Endothelial cell of umbilical vein (primary cell): ENCODE data around the gene ERCC4. TPM values are rescaled to one million over a fixed set of nuclear protein-coding genes. Genes with fewer than 3 reads are reported as not detected.

Source experiments
- BruUV-seq: library from RNA; stranded (reverse); fragments of 400-500 nt; replicated peaks from 2 replicates; lab custom pipeline; 2021; lab: Mats Ljungman, UMichigan
- CTCF ChIA-PET: fragments of 300-600, 350-600 bp; sonication (Branson Sonifier 250); formaldehyde crosslinking; loops from one replicate; lab custom pipeline; 2021; ENCODE audit warnings: antibody characterized with exemption, inconsistent platforms; lab: Charles Lee
- POLR2A ChIA-PET: fragments of 300-600, 350-600 bp; sonication (Branson Sonifier 250); formaldehyde crosslinking; loops from one replicate; lab custom pipeline; 2021; ENCODE audit warnings: antibody characterized with exemption, inconsistent platforms; lab: Charles Lee
- DNase-seq: peaks from one replicate; pipeline ENCODE4 v3.0.0-alpha.2; 2011; ENCODE audit warnings: low read depth, low spot score
- FAIRE-seq: peaks from 2 replicates; lab custom pipeline; 2011; peaks lifted over from hg19 to GRCh38; lab: Jason Lieb, UNC
- H2AFZ ChIP-seq: 2 replicates; pipeline ENCODE4 v1.6.0; 2012; ENCODE audit warnings: low read depth, low read length, control low read depth, inconsistent platforms
- H3K27ac ChIP-seq: 2 replicates; pipeline ENCODE4 v1.5.1; 2011; ENCODE audit warnings: low read depth, mild to moderate bottlenecking, control low read depth, low read length, moderate library complexity; ENCODE audit not compliant: insufficient read depth
- H3K27me3 ChIP-seq, 2 experiments: 2 replicates each; pipeline versions ENCODE4 v1.6.0 to v1.6.1; 2011; ENCODE audit warnings: low read length in 2 of 2, mixed read lengths in 1 of 2; ENCODE audit not compliant: control insufficient read depth in 2 of 2, insufficient read depth in 2 of 2
- H3K36me3 ChIP-seq, 2 experiments: 2 replicates in 1 of 2; 3 replicates in 1 of 2; pipeline ENCODE4 v1.5.1; 2011; ENCODE audit warnings: low read length in 2 of 2, mild to moderate bottlenecking in 1 of 2, moderate library complexity in 1 of 2; ENCODE audit not compliant: control insufficient read depth in 2 of 2, insufficient read depth in 2 of 2; ENCODE audit errors: extremely low read depth in 1 of 2
- H3K4me1 ChIP-seq: 3 replicates; pipeline ENCODE4 v1.5.1; 2011; ENCODE audit warnings: mild to moderate bottlenecking, low read length; ENCODE audit not compliant: control insufficient read depth, insufficient read depth; ENCODE audit errors: extremely low read depth
- H3K4me2 ChIP-seq: 2 replicates; pipeline ENCODE4 v1.6.1; 2011; ENCODE audit warnings: low read length, control low read depth, mixed read lengths; ENCODE audit not compliant: insufficient read depth
- H3K4me3 ChIP-seq, 3 experiments: fragments of 200-600 bp in 1 of 3; sonication (generic), shearing (Covaris generic) in 1 of 3; replicated peaks in 1 of 3; 2 replicates each; pipeline ENCODE4 v1.5.1; 2011 to 2016; ENCODE audit warnings: control low read depth in 3 of 3, low read length in 3 of 3, mild to moderate bottlenecking in 2 of 3, inconsistent platforms in 1 of 3, low read depth in 1 of 3, moderate library complexity in 1 of 3; ENCODE audit not compliant: insufficient read depth in 1 of 3
- H3K79me2 ChIP-seq: 2 replicates; pipeline ENCODE4 v1.6.0; 2012; ENCODE audit warnings: low read length, inconsistent platforms; ENCODE audit not compliant: control insufficient read depth, insufficient read depth
- H3K9ac ChIP-seq: replicated peaks from 2 replicates; pipeline ENCODE3; 2011; ENCODE audit warnings: low read length, control low read depth; ENCODE audit not compliant: insufficient read depth; ENCODE audit errors: extremely low read depth
- H3K9me1 ChIP-seq: replicated peaks from 3 replicates; pipeline ENCODE4 v1.6.0; 2011; ENCODE audit warnings: mild to moderate bottlenecking, low read length; ENCODE audit not compliant: control insufficient read depth, insufficient read depth; ENCODE audit errors: extremely low read depth
- H3K9me3 ChIP-seq: replicated peaks from 2 replicates; pipeline ENCODE4 v1.5.1; 2012; ENCODE audit warnings: low read length, inconsistent platforms; ENCODE audit not compliant: control insufficient read depth, insufficient read depth
- H4K20me1 ChIP-seq: replicated peaks from 2 replicates; pipeline ENCODE3; 2011; ENCODE audit warnings: mild to moderate bottlenecking, low read length; ENCODE audit not compliant: control insufficient read depth, insufficient read depth; ENCODE audit errors: extremely low read depth
- EZH2 ChIP-seq: IDR thresholded peaks from 2 replicates; pipeline ENCODE4 v1.6.1; 2012; ENCODE audit warnings: borderline replicate concordance, low read depth, mild to moderate bottlenecking, moderate library complexity, low read length, inconsistent platforms; ENCODE audit not compliant: severe bottlenecking
- FOS ChIP-seq: IDR thresholded peaks from 2 replicates; pipeline ENCODE4 v1.6.1; 2011; ENCODE audit warnings: mild to moderate bottlenecking, low read length, moderate library complexity, borderline replicate concordance; ENCODE audit not compliant: insufficient read depth
- GATA2 ChIP-seq: IDR thresholded peaks from 2 replicates; pipeline ENCODE4 v1.7.0; 2011; ENCODE audit warnings: low read depth, mild to moderate bottlenecking, moderate library complexity, mixed read lengths, low read length; ENCODE audit not compliant: insufficient read length, insufficient read depth
- JUN ChIP-seq: IDR thresholded peaks from 2 replicates; pipeline ENCODE4 v1.6.1; 2011; ENCODE audit warnings: borderline replicate concordance, low read depth; ENCODE audit not compliant: insufficient read length, insufficient read depth
- MYC ChIP-seq: IDR thresholded peaks from one replicate; pipeline ENCODE4 v1.6.1; 2011; ENCODE audit warnings: mild to moderate bottlenecking, low read depth, low read length
- POLR2A ChIP-seq: IDR thresholded peaks from 2 replicates; pipeline ENCODE4 v1.6.1; 2012; ENCODE audit warnings: low read depth, mild to moderate bottlenecking, control low read depth, low read length
- POLR2AphosphoS5 ChIP-seq: IDR thresholded peaks from 2 replicates; pipeline ENCODE4 v1.6.1; 2012; ENCODE audit warnings: low read depth, mild to moderate bottlenecking, control low read depth, low read length, moderate library complexity; ENCODE audit not compliant: insufficient read depth
- dilution Hi-C: fragments of 300-500 bp; cut with MboI; formaldehyde crosslinking; loops from one replicate; pipeline ENCODE4 v1.15.0; 2019; ENCODE audit warnings: low sequenced_read_pairs; ENCODE audit not compliant: extremely low pct_ligation_motif_present
- intact Hi-C: fragments of 100-400 bp; cut with micrococcal nuclease; formaldehyde crosslinking; loops from one replicate; pipeline ENCODE4 v1.10.0; 2022
- polyA plus RNA-seq, 4 experiments: library from polyadenylated mRNA; depleted of rRNA in 3 of 4; stranded (reverse) in 3 of 4; unstranded in 1 of 4; fragments of >200 nt; gene quantifications; 2 replicates each; pipeline versions ENCODE4 v1.2.1 to v1.2.3, GENCODE V29; 2011 to 2012; ENCODE audit warnings: missing spikeins in 1 of 4
- total RNA-seq: library from RNA; stranded (reverse); gene quantifications from 2 replicates; pipeline ENCODE4 v1.2.3, GENCODE V29; 2021
- TF ChIP-seq, protein P1 (sequence below): IDR thresholded peaks from 2 replicates; pipeline ENCODE4 v1.6.1; 2011; ENCODE audit not compliant: insufficient read depth, insufficient read length
- TF ChIP-seq, protein P2 (sequence below), 2 donors: IDR thresholded peaks; 1 replicate in 1 of 2; 2 replicates in 1 of 2; pipeline ENCODE4 v1.5.1; 2011; ENCODE audit warnings: low read length in 2 of 2, mild to moderate bottlenecking in 2 of 2, moderate library complexity in 2 of 2, control low read depth in 1 of 2, inconsistent platforms in 1 of 2, low read depth in 1 of 2; ENCODE audit not compliant: insufficient read depth in 1 of 2; ENCODE audit errors: extremely low read depth in 1 of 2

The ERCC4 gene
- total and polyA plus RNA-seq, 2 donors (not counting 3 experiments of a cell fraction or from before 2014, with no cell fraction given) = 4.9 to 17.1 TPM

DNA sequence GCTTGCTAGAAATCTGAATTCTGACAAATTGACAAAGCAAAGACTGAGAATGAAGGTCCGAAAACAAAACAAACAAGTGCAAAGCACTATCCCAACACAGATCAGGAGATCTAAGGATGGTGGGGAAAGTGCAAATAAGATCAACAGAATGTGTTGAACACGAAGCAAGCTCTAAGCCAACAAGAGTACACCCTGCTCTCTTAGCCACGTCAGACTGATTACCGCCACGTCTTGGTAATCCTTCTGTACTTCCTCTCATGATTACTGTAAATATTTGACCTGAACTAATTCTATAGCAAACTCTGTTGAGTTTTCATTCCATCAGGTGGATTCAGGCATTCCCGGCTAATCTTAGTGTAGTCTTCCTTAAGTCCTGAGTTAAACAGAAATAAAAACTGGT is 34.3 kb upstream of the ERCC4 start:
- no peak overlapping the region for H2AFZ ChIP-seq
- H3K9me3 ChIP-seq = no peaks in the 10 kb centered on the region
- intact Hi-C loops = no loop called here
- BruUV-seq = no TSS peak
- TF ChIP-seq, protein P1, sequence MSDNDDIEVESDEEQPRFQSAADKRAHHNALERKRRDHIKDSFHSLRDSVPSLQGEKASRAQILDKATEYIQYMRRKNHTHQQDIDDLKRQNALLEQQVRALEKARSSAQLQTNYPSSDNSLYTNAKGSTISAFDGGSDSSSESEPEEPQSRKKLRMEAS = no peak
- TF ChIP-seq, protein P2, sequence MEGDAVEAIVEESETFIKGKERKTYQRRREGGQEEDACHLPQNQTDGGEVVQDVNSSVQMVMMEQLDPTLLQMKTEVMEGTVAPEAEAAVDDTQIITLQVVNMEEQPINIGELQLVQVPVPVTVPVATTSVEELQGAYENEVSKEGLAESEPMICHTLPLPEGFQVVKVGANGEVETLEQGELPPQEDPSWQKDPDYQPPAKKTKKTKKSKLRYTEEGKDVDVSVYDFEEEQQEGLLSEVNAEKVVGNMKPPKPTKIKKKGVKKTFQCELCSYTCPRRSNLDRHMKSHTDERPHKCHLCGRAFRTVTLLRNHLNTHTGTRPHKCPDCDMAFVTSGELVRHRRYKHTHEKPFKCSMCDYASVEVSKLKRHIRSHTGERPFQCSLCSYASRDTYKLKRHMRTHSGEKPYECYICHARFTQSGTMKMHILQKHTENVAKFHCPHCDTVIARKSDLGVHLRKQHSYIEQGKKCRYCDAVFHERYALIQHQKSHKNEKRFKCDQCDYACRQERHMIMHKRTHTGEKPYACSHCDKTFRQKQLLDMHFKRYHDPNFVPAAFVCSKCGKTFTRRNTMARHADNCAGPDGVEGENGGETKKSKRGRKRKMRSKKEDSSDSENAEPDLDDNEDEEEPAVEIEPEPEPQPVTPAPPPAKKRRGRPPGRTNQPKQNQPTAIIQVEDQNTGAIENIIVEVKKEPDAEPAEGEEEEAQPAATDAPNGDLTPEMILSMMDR (IDR thresholded peaks at IDR 0.05; ENCODE audit: extremely low read depth in 1 of 2, insufficient read depth in 1 of 2, low read depth in 1 of 2, low read length in 2 of 2) = no peak
- TF ChIP-seq EZH2 (no peak), POLR2A (no peak), GATA2 (no peak), POLR2AphosphoS5 (no peak), MYC (no peak), JUN (no peak), FOS (no peak)
- no peaks in the 10 kb centered on the region for H3K27me3 ChIP-seq
- H3K9ac ChIP-seq = no peak overlapping the region
- no peaks in the 10 kb centered on the region for H3K36me3 ChIP-seq
- no peaks in the 10 kb centered on the region for H3K4me1 ChIP-seq
- CTCF ChIA-PET = no interaction called here
- POLR2A ChIA-PET = no interaction called here
- dilution Hi-C loops = no loop called here
- H3K9me1 ChIP-seq = no peaks in the 10 kb centered on the region
- H3K4me3 ChIP-seq = no peak overlapping the region
- DNase-seq (no peak), FAIRE-seq (no peak)
- H3K79me2 ChIP-seq = no peaks in the 10 kb centered on the region
- no peak overlapping the region for H3K27ac ChIP-seq
- H3K4me2 ChIP-seq = no peak overlapping the region
- no peaks in the 10 kb centered on the region for H4K20me1 ChIP-seq
